Jurkat, Clone E6-1 (cell line): ENCODE results near the gene CSTPP1.
A peak's percentile ranks its signal among the peaks of the same experiment; 100 is the strongest.
"Not testable (repeated sequence)": the region's sequence is repeated elsewhere in the genome, so short reads cannot be mapped to it uniquely, and the experiment has no call there.

Source experiments
- DNase-seq: peaks from one replicate; pipeline ENCODE4 v3.0.0-alpha.2; 2011; ENCODE audit warnings: low read depth, low spot score
- H3K4me3 ChIP-seq: 2 replicates; pipeline ENCODE4 v1.5.1; 2011; ENCODE audit warnings: mild to moderate bottlenecking, low read length, control low read depth, moderate library complexity

CSTPP1 gene

GRCh38 chr11:47182380-47182779 is 245.8 kb downstream of the CSTPP1 start:
- DNase-seq, result no peak
- H3K4me3 ChIP-seq, result no peak overlapping the region

- no peak overlapping the region for H3K4me3 ChIP-seq
- no peak for DNase-seq
These were observed 246.7 kb downstream of the CSTPP1 start for GRCh38 chr11:47183031-47183856.

GRCh38 chr11:47183969-47184368 is 247.4 kb downstream of the CSTPP1 start:
- no peak overlapping the region for H3K4me3 ChIP-seq

GRCh38 chr11:47184711-47185304 is 248.2 kb downstream of the CSTPP1 start:
- H3K4me3 ChIP-seq, result no peak overlapping the region
- DNase-seq, result no peak

More at GRCh38 chr11:47183969-47184368, 247.4 kb downstream of the CSTPP1 start:
- no peak for DNase-seq

GRCh38 chr11:47185305-47186075 is 248.9 kb downstream of the CSTPP1 start:
- no peak for DNase-seq
- H3K4me3 ChIP-seq, result peak overlapping the region; percentile 53

GRCh38 chr11:47186076-47186699 is 249.6 kb downstream of the CSTPP1 start, which contains the start of gene PACSIN3:
PACSIN3 (minus strand) TSS chr11:47186434; CDS start chr11:47182727, 3,707 bp downstream.
- H3K4me3 ChIP-seq, result peak within 1 kb of the TSS; percentile 53
- no peak for DNase-seq

GRCh38 chr11:47186700-47187695 is 250.4 kb downstream of the CSTPP1 start:
- peak; percentile 47 for DNase-seq

GRCh38 chr11:47187723-47188122 is 251.2 kb downstream of the CSTPP1 start:
- peak overlapping the region; percentile 53 for H3K4me3 ChIP-seq
- no peak for DNase-seq

More at GRCh38 chr11:47186700-47187695, 250.4 kb downstream of the CSTPP1 start:
- H3K4me3 ChIP-seq, result peak overlapping the region; percentile 53

GRCh38 chr11:47188259-47188658 is 251.7 kb downstream of the CSTPP1 start:
- no peak overlapping the region for H3K4me3 ChIP-seq
- no peak for DNase-seq

GRCh38 chr11:47189100-47189834 is 252.7 kb downstream of the CSTPP1 start:
- DNase-seq, result no peak
- no peak overlapping the region for H3K4me3 ChIP-seq

- DNase-seq, result not testable (repeated sequence)
These were observed 254.6 kb downstream of the CSTPP1 start for GRCh38 chr11:47191137-47191536.

GRCh38 chr11:47192111-47192510 is 255.6 kb downstream of the CSTPP1 start:
- no peak for DNase-seq
- H3K4me3 ChIP-seq, result no peak overlapping the region

More at GRCh38 chr11:47191137-47191536, 254.6 kb downstream of the CSTPP1 start:
- H3K4me3 ChIP-seq, result not testable (repeated sequence)

GRCh38 chr11:47198161-47198560 is 261.6 kb downstream of the CSTPP1 start:
- not testable (repeated sequence) for DNase-seq

GRCh38 chr11:47201015-47201414 is 264.5 kb downstream of the CSTPP1 start:
- no peak for DNase-seq
- no peak overlapping the region for H3K4me3 ChIP-seq

More at GRCh38 chr11:47198161-47198560, 261.6 kb downstream of the CSTPP1 start:
- not testable (repeated sequence) for H3K4me3 ChIP-seq

- no peak for DNase-seq
- H3K4me3 ChIP-seq, result no peak overlapping the region
These were observed 266.0 kb downstream of the CSTPP1 start for GRCh38 chr11:47202576-47202975.

GRCh38 chr11:47204637-47204989 is 268.1 kb downstream of the CSTPP1 start:
- no peak overlapping the region for H3K4me3 ChIP-seq
- no peak for DNase-seq

GRCh38 chr11:47206577-47206976 is 270.0 kb downstream of the CSTPP1 start:
- not testable (repeated sequence) for H3K4me3 ChIP-seq, DNase-seq
